ENCODE results near the gene CAPN3. TPM values are rescaled to one million over a fixed set of nuclear protein-coding genes. Genes with fewer than 3 reads are reported as not detected.

The CAPN3 gene
- total RNA-seq, 1 experiment from 2014 or later, result 0.17 TPM

- DNase-seq (ENCODE audit: low read depth), result no peak
These were observed 2.5 kb upstream of the CAPN3 start for GRCh38 chr15:42356851-42357250.

GRCh38 chr15:42358141-42358540 is 1.2 kb upstream of the CAPN3 start:
- no peak for DNase-seq (ENCODE audit: low read depth)

GRCh38 chr15:42359985-42360384 is 684 bp downstream of the CAPN3 start:
- no peak for DNase-seq (ENCODE audit: low read depth)

GRCh38 chr15:42360535-42361112 is 1.3 kb downstream of the CAPN3 start:
- no peak for DNase-seq (ENCODE audit: low read depth)

- no peak for DNase-seq (ENCODE audit: low read depth)
These were observed 4.2 kb downstream of the CAPN3 start for GRCh38 chr15:42363487-42363886.

GRCh38 chr15:42363942-42364341 is 4.6 kb downstream of the CAPN3 start:
- DNase-seq (ENCODE audit: low read depth), result no peak

GRCh38 chr15:42364529-42364928 is 5.2 kb downstream of the CAPN3 start:
- DNase-seq (ENCODE audit: low read depth), result no peak

- no peak for DNase-seq (ENCODE audit: low read depth)
These were observed 6.7 kb downstream of the CAPN3 start for GRCh38 chr15:42365921-42366550.

GRCh38 chr15:42367041-42367440 is 7.7 kb downstream of the CAPN3 start:
- DNase-seq (ENCODE audit: low read depth), result no peak

- no peak for DNase-seq (ENCODE audit: low read depth)
These were observed 8.8 kb downstream of the CAPN3 start for GRCh38 chr15:42368096-42368495.

- no peak for DNase-seq (ENCODE audit: low read depth)
These were observed 11.8 kb downstream of the CAPN3 start for GRCh38 chr15:42371096-42371495.

GRCh38 chr15:42373274-42373673 is 14.0 kb downstream of the CAPN3 start:
- DNase-seq (ENCODE audit: low read depth), result no peak

- no peak for DNase-seq (ENCODE audit: low read depth)
These were observed 14.6 kb downstream of the CAPN3 start for GRCh38 chr15:42373936-42374335.

- no peak for DNase-seq (ENCODE audit: low read depth)
These were observed 15.5 kb downstream of the CAPN3 start for GRCh38 chr15:42374810-42375209.

- DNase-seq (ENCODE audit: low read depth), result no peak
These were observed 16.0 kb downstream of the CAPN3 start for GRCh38 chr15:42375252-42375651.

GRCh38 chr15:42375941-42376340 is 16.6 kb downstream of the CAPN3 start:
- DNase-seq (ENCODE audit: low read depth), result no peak

- DNase-seq (ENCODE audit: low read depth), result no peak
These were observed 18.7 kb downstream of the CAPN3 start for GRCh38 chr15:42378011-42378410.

- DNase-seq (ENCODE audit: low read depth), result no peak
These were observed 25.3 kb downstream of the CAPN3 start for GRCh38 chr15:42384597-42384996.

- peak; percentile 26 for DNase-seq (ENCODE audit: low read depth)
These were observed 26.1 kb downstream of the CAPN3 start for GRCh38 chr15:42385206-42385979.

GRCh38 chr15:42385980-42386700 is 26.8 kb downstream of the CAPN3 start:
- peak; percentile 29 for DNase-seq (ENCODE audit: low read depth)

- no peak for DNase-seq (ENCODE audit: low read depth)
These were observed 28.3 kb downstream of the CAPN3 start for GRCh38 chr15:42387603-42388002.

- no peak for DNase-seq (ENCODE audit: low read depth)
These were observed 33.2 kb downstream of the CAPN3 start for GRCh38 chr15:42392309-42393024.

Data from LHCN-M2 (cell line).